OCI-LY7 (cell line): Measurements from ENCODE around the gene ORM2.

Source experiments
- EZH2phosphoT487 ChIP-seq: fragments of 200-600 bp; sonication (generic); IDR thresholded peaks from 2 replicates; pipeline ENCODE4 v1.6.1; 2018; ENCODE audit warnings: low read depth, borderline replicate concordance, mild to moderate bottlenecking, mixed run types, antibody characterized with exemption, low read length, moderate library complexity, mixed read lengths
- TF ChIP-seq, protein P1 (sequence below): fragments of 200-600 bp; sonication (generic); conservative IDR thresholded peaks from 2 replicates; pipeline ENCODE4 v1.5.1; 2014; ENCODE audit warnings: mild to moderate bottlenecking, antibody characterized with exemption, low read length, moderate library complexity, mixed read lengths

DNA sequence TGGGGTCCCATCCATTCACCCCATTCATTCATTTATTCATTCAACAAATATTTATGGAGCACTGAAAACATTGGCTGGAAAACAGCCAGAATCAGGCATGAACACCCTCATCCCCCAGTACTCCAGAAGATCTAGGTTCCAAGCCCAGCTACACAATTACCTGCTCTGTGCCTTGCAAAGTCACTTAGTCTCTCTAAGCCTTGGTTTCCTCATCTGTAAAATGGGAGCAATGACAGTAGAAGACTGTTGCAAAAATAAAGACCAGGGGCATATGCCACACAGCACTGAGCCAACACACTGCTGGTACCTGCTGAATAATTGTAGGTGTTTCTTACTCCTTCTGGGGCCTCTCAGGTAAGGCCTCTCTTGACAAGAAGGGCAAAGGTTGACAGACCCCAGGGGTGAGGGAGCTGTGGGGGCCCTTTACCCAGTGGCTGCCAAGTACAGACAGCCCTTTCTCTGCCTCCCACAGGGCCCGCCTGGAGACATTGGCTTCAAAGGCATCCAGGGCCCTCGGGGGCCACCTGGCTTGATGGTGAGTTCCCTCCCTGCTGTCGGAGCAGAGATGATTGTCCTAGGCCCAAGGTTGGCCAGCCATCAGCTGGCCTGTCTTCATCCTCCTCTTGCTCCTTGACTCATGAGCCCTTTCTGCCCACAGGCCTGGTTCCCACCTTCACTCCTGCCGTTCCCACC lies 29.4 kb upstream of the ORM2 start:
- TF ChIP-seq, protein P1, sequence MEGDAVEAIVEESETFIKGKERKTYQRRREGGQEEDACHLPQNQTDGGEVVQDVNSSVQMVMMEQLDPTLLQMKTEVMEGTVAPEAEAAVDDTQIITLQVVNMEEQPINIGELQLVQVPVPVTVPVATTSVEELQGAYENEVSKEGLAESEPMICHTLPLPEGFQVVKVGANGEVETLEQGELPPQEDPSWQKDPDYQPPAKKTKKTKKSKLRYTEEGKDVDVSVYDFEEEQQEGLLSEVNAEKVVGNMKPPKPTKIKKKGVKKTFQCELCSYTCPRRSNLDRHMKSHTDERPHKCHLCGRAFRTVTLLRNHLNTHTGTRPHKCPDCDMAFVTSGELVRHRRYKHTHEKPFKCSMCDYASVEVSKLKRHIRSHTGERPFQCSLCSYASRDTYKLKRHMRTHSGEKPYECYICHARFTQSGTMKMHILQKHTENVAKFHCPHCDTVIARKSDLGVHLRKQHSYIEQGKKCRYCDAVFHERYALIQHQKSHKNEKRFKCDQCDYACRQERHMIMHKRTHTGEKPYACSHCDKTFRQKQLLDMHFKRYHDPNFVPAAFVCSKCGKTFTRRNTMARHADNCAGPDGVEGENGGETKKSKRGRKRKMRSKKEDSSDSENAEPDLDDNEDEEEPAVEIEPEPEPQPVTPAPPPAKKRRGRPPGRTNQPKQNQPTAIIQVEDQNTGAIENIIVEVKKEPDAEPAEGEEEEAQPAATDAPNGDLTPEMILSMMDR = no peak
- TF ChIP-seq EZH2phosphoT487 = no peak
